ENCODE results near the gene TXNIP.

TXNIP gene

DNA sequence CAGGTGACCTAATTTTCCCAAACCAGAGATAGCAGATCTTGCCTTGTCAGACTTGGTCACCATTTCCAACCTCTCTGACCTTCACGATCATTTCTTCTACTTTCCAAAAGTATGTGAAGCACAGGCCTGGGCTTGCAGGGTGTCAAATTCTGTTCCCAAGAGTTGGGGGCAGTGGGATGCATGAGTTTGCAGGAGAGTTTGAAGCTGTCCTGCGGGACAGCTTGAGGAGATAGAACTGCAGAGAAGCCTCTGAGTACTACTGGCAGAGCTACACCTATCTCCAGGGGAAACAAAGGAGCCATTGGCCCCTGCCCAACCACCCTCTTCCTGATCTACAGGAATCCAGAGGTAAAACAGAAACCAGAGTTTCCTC is 11.3 kb downstream of the TXNIP start:
- no peak for DNase-seq (ENCODE audit: low read depth)

DNA sequence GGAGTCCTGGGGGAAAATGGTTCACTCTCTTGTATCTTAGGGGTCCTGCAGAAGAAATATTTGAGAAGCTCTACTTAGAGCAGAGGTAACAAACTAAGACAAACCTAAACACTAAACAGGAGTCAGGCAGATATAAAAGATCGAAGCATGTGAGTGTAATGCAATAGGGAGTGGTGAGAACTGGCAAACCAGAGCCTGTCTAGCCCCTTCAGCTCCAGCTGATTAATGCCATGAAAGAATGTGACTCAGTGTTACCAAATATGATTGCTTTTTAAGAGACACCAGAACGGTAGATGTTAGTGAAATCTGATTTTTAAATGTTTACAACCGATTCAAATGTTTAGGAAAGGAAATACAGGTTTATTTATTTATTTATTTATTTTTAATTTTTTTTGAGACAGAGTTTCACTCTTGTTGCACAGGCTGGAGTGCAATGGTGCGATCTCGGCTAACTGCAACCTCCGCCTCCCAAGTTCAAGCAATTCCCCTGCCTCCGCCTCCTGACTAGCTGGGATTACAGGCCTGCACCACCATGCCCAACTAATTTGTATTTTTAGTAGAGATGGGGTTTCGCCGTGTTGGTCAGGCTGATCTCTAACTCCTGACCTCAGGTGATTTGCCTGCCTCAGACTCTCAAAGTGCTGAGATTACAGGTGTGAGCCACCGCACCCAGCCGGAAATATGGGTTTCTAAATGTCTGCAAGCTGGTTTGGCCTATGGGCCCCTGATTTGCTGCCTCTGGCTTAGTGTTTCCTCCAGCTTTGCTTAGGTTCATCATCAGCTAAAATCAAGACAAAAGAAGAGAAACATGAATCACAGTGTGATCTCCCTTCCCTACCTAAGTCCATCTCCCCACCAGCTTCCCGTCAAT is 12.2 kb downstream of the TXNIP start:
- no peak for DNase-seq (ENCODE audit: low read depth)

DNA sequence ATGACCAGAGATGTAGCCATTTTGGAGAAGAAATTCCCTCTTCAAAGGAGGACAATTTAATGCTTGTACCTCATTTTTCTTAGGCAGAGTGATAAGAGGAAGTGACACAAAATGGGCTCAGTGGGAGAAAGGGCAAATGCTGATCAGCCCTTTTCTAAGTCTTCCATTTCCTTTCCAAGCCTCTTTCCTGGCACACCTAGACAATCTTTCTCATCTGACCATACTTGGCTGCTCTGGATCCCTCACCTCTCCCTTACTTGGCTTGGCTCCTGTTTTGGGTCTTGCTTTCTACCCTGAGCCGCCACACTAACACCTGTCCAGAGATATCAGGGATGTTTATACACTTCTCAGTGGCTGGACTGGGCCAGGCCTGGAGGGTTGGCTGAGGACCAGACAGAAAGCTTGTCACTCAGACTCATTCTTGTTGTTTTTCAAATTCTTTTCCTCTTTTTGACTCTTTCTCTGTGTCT is 13.1 kb downstream of the TXNIP start:
- no peak for DNase-seq (ENCODE audit: low read depth)

DNA sequence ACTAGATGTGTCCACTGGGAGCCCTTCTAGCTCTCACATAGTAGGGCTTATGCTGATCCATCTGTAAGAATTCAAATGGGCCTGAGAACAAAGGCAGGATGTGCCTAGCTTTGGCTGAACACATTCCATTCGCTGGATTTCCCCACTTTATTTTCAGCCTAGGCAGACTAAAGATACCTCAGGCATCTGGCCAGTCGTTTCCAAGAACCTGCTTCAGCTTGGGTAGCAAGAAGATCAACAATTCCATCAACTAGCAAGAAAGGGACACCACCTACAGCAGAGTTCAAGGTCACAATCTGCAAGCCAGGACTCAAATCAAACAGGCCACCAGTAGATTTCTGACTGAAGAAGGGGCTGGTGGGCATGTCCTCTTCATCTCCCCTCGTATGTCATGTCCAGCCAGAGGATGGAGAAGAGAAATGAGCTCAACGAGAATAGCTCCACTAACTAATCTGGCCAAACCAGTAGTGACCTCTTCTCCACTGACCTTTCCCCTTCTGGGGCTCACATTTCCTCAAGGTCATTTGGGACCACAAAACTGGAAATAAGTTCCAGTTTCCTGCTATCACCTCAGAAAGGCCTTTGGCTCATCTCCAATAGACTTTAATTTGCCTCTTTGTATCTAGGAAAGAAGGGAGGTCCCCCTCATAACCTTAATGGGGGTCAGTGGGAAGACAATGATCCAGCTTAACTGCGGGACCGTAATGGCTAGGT is 14.2 kb downstream of the TXNIP start:
- no peak for DNase-seq (ENCODE audit: low read depth)

DNA sequence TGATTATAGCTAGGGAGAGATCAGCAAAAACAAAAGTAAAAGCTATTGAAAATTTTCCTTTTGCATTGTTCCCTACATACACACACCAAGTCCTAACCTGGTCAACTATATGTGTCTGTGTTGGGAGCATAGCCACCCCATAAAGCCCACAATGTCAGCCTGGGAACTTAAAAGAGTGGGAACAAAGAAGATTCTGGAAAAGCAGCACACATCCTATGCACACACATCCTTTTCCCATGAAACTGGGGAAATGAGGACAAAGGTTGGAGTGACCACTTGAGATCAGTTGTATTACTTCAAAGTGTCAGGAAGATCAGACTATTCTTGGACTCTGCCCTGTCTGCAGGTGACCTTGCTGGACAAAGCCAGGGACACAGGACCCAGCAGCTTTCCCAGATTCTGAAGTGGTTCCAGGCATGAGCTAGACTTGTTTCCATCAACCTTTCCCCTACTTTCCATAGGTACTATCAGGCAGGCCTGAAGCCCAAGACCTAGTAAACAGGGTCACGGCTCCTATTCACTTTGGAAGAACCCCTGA is 15.9 kb downstream of the TXNIP start:
- DNase-seq (ENCODE audit: low read depth) = no peak

DNA sequence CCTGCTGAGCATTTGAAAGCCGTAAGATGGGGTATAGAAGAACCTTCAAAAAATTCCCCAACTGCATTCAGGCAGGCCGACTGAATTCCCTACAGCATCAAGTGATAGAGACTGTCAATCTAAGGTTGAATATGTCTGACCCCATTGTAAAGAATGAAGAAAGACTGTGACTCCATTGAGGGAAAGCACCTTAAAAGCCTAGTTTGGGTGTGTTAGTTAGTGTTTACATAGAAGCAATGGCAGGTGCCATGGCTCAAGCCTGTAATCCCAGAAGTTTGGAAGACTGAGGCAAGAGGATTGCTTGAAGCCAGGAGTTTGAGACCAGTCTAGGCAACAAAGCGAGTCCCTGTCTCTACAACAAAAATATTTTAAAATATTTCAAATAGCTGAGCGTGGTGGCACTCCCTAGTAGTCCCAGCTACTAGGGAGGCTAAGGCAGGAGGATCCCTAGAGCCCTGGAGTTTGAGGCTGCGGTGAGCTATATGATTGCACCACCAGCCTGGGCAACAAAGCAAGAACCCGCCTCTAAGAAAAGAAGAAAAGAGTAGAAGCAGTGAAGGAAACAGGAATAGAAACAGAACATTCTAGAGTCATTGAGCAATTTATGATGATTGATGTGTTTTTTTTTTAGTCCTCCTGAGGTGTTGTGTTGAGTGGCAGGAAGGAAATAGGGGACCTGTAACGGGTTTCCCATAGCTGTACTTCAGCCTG is 16.5 kb downstream of the TXNIP start:
- DNase-seq (ENCODE audit: low read depth) = no peak

DNA sequence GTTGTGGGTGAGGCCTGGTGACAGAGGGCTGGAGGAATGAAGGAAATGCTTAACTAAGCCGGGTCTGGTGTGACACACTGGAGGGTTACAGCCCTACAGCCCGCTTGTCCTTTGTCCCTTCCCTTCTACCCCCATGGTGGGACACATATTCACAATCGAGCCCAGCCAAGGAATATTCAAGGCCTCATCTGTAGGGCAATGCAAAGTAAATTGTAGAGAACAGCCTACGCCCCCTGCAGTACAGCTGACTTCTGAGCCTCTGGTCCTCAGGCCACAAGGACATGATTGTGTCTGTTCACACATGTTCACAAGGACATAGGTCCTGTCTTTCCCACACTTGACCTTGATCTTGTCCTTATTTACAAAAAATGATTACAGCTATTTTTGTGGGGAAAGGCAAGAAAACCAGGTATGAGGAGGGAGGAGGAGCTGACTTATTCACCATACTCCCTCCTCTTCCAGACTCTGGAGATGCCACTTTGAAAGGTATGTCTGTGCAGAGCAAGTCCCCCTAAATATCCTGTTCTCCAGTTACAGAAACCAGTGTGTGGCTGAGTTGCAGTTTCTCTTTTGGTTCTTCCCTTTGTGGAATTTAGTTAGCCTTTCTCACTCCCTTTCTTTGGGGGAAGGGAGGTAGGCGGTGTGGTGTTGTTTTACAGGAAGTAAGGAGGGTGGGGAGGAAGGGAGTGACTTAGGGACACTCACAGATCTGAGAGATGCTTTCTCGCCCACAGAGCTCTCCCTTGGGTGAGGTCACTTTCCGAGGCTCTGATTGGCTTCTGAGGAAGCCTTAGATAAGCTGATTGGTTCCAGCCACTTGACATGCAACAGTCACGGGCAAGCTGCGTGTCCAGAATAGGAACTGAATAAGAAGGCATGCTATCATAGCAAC is 17.3 kb downstream of the TXNIP start:
- DNase-seq (ENCODE audit: low read depth) = peak; percentile 45

DNA sequence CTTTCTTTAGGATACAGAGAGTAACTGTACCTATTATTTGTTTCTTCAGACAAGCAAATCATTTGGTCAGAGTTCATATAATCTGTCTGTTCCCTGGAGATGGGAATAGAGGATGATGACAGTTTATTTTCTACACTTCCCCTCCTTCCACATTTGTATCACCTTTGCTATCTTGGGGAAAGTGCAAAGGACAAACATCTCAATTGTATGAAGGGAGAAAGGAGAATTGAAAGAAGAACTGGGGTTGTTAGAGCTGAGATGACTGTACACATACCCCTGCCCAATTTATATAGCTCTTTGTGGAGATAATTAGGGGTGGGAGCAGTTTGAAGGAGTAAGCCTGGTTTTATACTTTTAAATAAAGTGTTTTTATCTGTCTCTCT is 17.9 kb downstream of the TXNIP start:
- DNase-seq (ENCODE audit: low read depth) = no peak

DNA sequence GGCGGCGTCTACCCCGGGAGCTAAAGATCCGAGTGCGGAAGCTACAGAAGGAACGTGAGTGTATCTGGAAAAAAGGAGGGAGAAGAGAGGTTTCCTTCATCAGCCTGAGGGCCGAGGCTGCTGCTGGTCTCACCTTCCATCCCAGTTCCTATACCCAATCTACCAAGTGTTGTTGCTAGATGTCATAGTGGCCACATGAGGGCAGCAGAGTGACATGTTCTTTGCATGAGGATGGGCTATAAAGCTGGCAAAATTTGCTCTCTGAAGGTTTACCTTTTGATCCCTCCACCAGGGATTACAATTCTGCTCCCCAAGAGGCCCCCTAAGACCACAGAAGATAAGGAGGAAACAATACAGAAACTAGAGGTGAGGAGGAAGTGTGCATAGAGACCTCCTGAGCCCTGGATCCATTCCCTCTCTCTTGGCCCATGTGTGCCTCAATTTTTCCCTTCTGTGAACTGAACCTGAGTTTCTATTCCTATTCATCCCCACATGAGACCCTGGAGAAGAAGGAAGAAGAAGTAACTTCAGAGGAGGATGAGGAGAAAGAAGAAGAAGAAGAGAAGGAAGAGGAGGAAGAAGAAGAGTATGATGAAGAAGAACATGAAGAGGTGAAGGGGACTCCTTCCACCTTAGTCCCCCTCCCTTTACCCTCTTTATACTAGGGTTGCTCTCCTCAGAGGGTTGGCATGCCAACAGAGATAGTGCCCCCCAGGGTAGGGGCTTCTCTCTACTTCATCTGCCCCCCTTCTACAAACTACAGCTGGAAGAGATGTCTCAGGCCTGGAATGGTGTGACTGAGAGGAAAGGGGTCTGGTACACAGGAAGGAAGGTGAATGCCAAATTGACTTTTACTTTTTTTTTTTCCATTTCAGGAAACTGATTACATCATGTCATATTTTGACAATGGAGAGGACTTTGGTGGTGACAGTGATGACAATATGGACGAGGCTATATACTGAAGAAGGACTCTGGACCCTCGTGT is 18.6 kb downstream of the TXNIP start:
- peak; percentile 56 for DNase-seq (ENCODE audit: low read depth)

DNA sequence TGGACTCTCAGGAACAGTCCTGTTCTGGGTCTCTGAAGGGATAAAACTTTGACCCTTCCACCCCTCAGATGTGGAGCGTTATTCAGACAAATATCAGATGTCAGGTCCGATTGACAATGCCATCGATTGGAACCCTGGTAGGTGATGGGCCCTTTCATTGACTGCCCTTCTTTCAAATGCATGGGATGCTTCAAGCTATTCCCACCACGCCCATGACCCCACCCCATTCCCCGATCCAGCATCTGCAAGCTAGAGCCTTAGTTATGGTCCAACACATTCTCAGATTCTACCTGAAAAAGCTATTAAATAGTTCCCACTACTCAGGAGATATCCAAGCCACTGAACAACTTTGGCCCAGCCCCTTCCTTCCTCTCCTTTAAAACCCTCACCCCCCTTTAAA is 19.4 kb downstream of the TXNIP start:
- no peak for DNase-seq (ENCODE audit: low read depth)

DNA sequence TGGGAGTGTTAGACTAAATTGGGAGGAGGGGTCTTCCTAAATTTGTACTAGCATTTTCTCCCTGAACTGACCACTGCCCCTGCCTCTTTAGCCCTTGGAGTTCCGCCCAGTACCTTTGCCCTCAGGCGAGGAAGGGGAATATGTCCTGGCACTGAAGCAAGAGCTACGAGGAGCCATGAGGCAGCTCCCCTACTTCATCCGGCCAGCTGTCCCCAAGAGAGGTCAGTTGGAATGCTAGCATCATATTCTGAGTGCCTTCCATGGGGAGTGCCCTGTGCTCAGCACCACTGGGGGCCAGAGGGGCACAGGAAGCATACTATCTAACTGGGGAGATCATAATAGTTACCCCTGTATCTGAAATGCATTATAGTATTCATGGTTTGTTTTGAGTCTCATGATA is 21.2 kb downstream of the TXNIP start:
- no peak for DNase-seq (ENCODE audit: low read depth)

DNA sequence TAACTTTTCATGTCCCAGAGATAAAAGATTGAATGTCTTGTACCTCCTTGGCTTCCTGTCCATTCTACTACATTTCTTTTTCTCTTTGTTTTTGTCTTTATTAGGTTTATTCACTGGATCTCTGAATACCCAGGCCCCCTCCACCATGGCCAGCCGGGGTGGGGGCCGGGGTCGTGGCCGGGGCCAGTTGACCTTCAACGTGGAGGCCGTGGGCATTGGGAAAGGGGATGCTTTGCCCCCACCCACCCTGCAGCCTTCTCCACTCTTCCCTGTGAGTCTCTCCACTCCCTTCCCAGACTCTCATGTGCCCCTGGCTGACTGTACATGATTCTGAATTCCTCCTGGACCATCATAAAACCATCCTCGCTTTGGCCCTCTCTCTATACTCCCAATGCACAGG is 21.7 kb downstream of the TXNIP start:
- no peak for DNase-seq (ENCODE audit: low read depth)

DNA sequence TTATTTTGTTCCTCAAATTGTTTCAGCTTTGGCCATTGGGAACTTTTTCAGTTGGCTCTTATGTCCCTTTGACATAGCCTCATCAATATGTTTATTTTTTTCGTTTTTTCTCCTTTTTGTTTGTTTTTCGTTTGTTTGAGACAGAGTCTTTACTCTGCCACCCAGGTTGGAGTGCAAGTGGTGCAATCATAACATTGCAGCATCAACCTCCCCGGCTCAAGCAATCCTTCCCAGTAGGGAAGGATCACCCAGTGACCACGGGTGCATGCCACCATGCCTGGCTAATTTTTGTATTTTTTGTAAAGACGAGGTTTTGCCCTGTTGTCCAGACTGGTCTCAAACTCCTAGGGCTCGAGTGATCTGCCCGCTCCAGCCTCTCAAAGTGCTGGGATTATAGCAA is 23.8 kb downstream of the TXNIP start:
- DNase-seq (ENCODE audit: low read depth) = no peak

DNA sequence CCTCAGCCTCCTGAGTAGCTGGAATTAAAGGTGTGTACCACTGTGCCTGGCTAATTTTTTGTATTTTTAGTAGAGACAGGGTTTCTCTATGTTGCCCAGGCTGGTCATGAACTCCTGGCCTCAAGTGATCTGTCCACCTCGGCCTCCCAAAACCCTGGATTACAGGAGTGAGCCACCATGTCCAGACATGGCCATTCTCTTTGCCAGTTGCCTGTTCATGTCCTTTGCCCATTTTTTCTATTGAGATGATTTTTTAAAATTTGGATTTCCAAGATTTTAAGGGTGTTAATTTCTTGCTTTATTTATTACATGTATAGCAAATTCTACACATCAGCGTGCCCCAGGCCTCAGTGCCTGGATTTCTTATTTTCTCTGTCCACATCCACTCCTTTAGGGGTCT is 29.1 kb downstream of the TXNIP start:
- no peak for DNase-seq (ENCODE audit: low read depth)

DNA sequence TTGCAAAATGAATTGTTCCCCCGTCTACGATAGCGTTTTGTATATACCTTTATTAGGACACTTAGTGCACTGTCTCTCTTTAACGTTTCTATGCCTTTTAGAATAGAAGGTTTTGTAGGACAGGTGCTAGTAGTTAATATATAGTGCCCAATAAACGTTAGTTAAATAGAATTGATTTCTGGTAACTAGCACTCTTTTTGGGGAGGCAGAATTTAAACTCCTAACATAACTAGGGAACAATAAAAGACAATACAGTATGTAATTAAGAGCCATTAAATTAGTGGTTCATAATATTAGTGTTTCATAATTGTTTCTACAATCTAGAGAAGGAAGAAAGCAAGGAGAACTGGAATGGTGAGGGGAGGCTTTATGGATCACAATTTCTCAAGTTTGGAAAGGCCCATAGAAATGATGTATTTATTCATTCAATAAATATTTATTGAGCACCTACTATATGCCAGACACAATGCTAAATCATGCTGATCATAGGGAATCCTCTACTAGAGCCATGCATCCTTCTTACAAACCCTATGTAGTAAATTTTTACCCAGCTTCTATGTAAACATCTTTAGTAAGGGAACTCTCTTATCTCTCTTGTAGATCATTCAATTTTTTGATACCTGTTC is 31.1 kb downstream of the TXNIP start:
- DNase-seq (ENCODE audit: low read depth) = no peak

DNA sequence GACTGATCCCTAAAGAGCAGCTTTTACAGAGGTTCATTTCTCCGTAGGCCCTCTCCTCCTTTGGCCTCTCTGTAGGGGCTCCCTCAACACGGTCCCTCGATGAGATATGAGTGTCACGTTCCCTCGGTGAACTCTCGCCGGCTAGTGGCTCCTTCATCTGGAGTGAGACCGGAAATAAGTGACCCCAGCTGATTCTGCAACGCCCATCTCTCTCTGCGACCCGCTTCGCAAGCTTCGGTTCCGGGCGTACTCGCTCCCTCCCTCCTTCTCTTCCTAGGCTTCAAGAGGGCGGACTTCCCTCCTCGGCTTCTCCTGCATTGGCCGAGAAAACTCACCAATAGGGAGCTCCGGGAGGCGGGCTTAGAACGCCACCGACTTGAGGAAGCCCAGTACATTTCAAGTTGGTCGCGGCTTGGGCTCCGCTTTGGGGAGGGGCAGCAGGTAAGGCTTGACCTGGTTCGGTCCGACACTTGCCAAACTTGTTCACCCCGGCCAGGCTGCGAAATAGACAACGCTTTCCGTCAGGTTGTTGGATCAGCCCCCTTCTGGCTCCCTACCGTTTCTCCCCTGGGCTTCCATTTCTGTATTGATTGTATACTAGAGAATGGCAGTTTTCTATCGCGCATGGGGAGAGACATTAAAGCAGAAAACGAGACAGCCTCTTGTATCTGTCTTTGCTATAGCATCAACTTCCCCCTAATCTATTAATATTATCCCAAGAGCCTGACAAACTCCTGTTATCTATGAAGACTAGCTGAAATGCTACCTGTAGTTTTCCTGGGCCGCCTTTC is 31.9 kb downstream of the TXNIP start, which contains the start of the genes ANKRD34A and POLR3GL:
TSS of gene ANKRD34A (minus strand) at position 248 of the 791 bp plus-strand sequence. CDS start 2,816 bp downstream, outside the sequence.
TSS of gene POLR3GL (plus strand) at position 363 of the 791 bp plus-strand sequence. CDS start 10,176 bp downstream, outside the sequence.
- DNase-seq (ENCODE audit: low read depth) = peak; percentile 89

DNA sequence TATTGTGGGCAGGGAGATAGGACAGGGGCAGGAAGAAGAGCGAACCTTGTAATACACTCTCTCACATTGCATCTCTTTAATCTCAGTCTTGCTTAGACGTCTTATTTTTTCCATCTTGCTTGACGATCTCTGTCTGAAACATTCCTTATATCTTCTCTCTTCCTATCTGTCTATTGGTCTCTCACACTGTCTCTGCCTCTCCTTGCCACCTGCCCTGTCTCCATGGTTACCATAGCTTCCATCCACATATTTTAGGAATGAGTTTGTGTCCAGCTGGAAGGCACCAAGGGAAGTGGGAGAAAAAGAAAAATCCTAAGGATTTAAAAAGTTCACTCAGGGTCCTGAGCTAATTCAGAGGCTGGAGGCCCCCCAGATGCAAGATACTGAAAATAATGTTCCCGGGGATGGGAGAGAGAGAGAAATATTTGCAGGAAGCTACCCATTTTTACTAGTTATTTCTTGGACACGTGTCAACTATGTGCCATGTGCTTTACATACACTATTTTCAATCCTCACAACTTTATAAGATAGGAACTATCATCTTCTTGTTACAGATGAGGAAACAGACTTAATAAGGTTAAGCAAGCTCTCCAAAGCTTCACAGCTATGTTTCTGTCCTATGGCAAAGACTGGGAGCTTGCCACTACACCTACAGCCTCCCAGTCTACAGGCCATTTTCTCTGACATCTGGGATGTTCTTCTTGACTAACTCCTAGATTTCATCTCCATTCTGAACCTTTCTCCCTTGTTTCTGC is 32.9 kb downstream of the TXNIP start:
- DNase-seq (ENCODE audit: low read depth) = no peak
